ENCODE data around the gene KLHL26. TPM values are rescaled to one million over a fixed set of nuclear protein-coding genes. Genes with fewer than 3 reads are reported as not detected.

KLHL26 gene
- total RNA-seq, 1 donor from 2014 or later, result 6.1 TPM

GRCh38 chr19:18710996-18711751, 74.3 kb downstream of the KLHL26 start:
- ATAC-seq (no peak), DNase-seq (ENCODE audit: low spot score) (no peak)

- ATAC-seq, result no peak
Observed at GRCh38 chr19:18711893-18712292, 75.1 kb downstream of the KLHL26 start.

DNA sequence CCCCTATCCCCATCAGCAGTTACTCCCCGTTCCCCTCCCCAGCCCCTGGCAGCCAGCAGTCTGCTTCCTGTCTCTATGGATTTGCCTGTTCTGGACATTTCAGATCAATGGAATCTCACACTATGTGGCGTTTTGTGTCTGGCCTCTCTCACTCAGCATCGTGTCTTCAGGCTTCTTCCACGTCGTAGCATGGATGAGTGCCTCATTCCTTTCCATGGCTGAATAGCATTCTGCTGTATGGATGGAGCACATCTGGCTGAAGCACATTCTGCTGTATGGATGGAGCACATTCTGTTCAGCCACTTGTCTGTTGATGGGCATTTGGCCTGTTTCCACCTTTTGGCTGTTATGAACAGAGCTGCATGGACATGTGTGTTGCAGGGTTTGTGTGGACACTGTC, 76.2 kb downstream of the KLHL26 start:
- DNase-seq (ENCODE audit: low spot score) (no peak), ATAC-seq (peak; percentile 29)

More at GRCh38 chr19:18711893-18712292, 75.1 kb downstream of the KLHL26 start:
- no peak for DNase-seq (ENCODE audit: low spot score)

DNA sequence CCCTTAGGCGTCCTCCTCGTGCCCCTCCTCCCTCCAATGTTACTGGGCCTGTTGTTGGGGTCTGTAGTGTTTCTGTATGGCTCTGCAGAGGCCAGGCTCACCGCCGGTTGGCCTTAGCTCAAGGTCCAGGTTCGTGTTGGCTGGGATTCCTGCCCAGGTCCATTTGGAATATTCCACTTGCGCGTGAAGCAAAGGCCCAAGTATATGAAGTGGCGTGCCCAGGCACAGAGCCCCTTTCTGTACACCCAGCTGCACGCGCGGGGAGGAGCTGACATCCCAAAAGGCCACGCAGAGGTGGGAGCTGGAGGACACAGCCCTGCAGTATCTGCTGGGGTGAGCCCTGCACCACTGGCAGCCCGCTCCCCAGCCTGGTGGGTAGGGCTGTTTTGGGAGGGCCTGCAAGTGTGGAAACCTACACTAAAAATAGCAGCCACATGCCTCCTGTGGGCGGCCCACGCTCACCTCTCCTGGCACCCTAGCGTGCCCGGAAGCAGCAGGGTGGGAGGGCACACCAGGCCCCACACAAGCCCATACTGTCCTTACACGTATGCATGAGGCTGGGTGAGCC, 76.8 kb downstream of the KLHL26 start:
- no peak for DNase-seq (ENCODE audit: low spot score)
- peak; percentile 80 for ATAC-seq

DNA sequence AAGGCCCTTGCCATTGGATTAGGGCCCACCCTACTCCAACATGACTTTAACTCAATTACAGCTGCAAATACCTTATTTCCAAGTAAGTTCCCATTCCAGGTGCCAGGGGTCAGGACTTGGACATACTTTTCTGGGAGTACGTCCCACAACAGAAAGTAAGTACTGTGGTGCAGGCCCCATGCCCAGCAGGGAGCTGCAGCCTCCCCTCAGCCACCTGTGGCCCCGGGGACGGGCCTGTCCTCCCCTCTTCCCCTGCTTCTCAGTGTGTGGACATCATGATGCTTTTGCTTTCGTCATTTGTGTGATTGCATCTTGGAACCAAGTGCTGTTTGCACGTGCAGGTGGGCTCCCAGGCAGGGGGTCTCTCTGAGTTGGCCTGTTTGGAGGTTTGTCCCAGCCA, 78.6 kb downstream of the KLHL26 start:
- DNase-seq (ENCODE audit: low spot score) (no peak), ATAC-seq (no peak)

DNA sequence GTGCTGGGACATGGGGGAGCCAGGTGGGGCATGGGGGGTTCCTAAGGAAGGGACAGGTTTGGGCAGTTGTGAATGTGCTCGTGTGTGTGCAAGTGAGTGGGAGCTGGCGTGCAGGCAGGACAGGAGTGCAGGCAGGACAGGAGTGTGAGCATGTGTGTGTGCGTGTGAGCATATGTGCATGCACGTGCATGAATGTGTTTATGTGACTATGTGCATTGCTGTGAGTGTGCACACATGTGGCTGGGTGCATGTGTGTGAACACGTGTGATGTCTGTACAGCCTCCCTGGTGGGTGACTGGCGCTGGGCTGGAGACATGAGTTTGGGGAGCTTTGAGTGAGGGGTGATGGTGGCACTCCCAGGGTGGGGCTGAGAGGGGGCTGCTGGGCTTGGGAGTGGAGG, 80.0 kb downstream of the KLHL26 start:
- DNase-seq (ENCODE audit: low spot score) (no peak), ATAC-seq (no peak)

GRCh38 chr19:18717601-18718000, 80.8 kb downstream of the KLHL26 start:
- ATAC-seq (no peak), DNase-seq (ENCODE audit: low spot score) (no peak)

GRCh38 chr19:18718015-18718526, 81.2 kb downstream of the KLHL26 start:
- no peak for ATAC-seq
- DNase-seq (ENCODE audit: low spot score), result no peak

DNA sequence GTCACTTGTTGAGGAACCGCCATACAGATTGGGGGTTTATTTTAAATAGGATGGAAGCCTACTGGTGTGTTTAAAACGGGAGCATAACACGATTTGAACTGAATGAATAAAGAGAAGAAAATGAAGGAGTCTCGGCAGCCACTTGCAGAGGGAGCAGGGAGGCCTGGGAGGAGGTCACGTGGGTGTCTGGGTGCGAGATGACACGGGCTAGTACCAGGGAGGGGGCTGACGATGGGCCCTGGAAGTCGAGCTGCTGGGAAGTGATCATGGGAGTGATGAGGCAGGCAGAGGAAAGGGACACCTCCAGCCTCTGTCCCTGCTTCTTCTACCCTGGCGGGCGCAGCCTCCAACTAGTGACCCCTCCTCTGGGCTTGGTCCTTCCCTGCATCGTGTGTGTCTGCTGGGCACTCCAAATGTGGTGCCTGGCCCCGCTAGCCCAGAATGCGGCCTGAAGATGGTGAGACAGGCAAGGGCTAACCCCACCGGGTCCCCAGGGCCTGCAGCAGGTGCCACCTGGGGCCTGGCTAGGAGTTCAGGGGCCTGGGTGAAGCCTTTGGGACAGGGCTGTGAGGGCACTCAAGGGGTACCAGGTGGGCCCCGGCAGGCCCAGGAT, 82.1 kb downstream of the KLHL26 start:
- ATAC-seq (no peak), DNase-seq (ENCODE audit: low spot score) (no peak)

GRCh38 chr19:18719541-18719940, 82.7 kb downstream of the KLHL26 start:
- ATAC-seq (peak; percentile 12), DNase-seq (ENCODE audit: low spot score) (no peak)

Other genes with a start within 250 kb of the KLHL26 start
- gene LRRC25, start 239.4 kb upstream of the KLHL26 start, total RNA-seq, result 2.2 TPM
- 18.4 TPM for gene SSBP4, start 217.6 kb upstream of the KLHL26 start, total RNA-seq
- 10.2 TPM for gene ISYNA1, start 198.9 kb upstream of the KLHL26 start, total RNA-seq
- gene ELL, start 115.0 kb upstream of the KLHL26 start, total RNA-seq, result 11.2 TPM
- 116 TPM for gene FKBP8, start 93.5 kb upstream of the KLHL26 start, total RNA-seq
- 30.4 TPM for gene KXD1, start 79.2 kb upstream of the KLHL26 start, total RNA-seq
- gene UBA52, start 65.2 kb upstream of the KLHL26 start, total RNA-seq, result 425 TPM
- gene REX1BD, start 48.2 kb upstream of the KLHL26 start, total RNA-seq, result 55.7 TPM
- 0.20 TPM for gene CRLF1, start 30.2 kb upstream of the KLHL26 start, total RNA-seq
- gene TMEM59L, start 24.2 kb upstream of the KLHL26 start, total RNA-seq, result not detected
- gene CRTC1, start 46.7 kb downstream of the KLHL26 start, total RNA-seq, result 6.2 TPM
- gene COMP, start 154.3 kb downstream of the KLHL26 start, total RNA-seq, result not detected
- gene UPF1, start 194.9 kb downstream of the KLHL26 start, total RNA-seq, result 43.5 TPM

Data from left lobe of liver (tissue), 2 donors.